Fibroblast of peridontal ligament (primary cell): ENCODE data around the gene NELFE.

Experiments
- DNase-seq: peaks from one replicate; pipeline ENCODE4 v3.0.0-alpha.2; 2010; ENCODE audit errors: extremely low read depth

The NELFE gene

DNA sequence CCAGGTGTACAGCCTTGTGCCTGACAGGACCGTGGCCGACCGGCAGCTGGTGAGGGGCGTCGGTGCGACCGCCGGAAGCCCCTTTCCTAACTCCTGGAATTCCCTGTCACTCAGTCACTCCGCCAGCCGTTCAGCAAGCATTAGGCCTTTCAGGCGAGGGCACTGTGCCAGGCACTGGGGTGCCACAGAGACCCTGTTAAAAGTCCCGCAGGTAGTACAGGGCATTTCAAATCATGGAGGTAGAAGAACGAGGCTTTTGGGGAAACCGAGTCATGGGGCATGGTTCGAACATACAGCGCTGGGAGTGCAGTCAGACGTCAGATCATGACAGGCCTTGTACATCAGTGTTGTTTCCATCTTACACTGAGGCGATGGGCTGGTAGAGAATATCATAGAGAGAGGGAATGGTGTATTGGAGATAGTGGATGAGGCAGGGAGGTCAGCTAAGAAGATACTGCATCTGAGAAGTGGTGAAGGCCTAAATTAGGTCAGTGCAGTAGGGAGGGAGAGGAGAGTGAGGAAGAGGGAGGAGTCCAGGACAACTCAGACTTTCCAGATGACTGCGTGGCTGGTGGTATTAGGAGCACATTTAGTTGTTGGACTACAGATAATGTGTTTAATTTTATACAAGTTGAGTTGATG lies 14.1 kb upstream of the NELFE start:
- DNase-seq: peak; percentile 60

DNA sequence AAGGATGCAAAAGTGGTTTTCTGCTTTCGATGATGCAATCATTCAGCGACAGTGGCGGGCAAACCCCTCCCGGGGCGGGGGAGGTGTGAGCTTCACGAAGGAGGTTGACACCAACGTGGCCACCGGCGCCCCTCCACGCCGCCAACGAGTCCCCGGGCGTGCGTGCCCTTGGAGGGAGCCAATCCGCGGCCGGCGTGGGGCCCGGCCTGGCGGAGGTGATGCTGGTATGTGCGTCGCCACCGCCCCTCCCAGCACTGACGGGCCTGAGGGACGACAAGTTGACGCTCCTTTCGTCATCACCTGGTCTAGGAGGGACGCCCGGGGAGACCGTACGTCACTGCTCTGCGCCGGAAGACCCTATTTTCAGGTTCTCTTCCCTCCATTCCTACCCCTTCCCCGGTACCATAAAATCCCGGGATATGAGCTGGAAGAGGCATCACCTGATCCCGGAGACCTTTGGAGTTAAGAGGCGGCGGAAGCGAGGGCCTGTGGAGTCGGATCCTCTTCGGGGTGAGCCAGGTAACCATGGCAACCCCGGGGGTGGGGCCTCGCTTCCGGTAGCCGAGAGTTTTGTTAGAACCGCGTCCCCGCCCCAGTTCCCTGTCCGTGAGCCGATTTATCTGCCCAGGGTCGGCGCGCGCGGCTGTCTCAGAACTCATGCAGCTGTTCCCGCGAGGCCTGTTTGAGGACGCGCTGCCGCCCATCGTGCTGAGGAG lies 13.4 kb upstream of the NELFE start, which contains the start of gene DXO:
TSS of gene DXO (minus strand) at position 146 of the 716 bp plus-strand sequence. CDS start 463 bp downstream, outside the sequence.
- DNase-seq: peak; percentile 98

DNA sequence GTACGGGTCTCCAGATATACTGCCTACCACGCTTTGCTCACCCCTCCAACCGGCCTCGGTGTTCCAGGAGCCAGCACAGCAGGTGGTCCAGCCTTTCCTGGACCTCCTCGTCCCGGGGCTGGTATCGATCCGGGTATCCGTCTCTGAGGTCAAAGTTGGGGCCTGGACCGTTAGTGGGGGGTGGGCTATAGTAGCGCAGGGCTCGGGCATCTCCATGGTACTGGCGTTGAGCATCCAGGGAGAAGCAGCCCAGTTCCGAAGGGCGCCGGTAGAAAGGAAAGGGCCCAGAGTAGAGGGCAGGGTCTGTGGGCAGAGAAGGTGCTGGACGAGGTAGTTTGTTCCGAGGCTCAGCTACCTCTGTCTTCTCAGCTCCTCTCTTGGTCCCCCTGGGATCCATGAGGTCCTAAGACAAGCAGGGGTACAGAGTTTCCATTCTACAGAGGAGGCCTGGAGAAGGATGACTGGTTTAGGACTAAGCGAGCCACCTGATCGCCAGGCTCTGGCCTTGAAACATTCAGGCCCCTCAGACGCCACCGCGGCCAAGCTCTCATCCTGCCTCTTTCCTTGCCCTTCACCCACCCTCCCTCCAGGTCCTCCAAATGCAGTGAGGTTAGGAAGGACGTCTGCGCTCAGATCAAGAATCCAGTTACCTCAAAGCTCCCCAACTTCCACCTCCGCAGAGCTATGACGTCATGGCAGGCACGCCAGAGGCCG lies 12.7 kb upstream of the NELFE start:
- DNase-seq: no peak

DNA sequence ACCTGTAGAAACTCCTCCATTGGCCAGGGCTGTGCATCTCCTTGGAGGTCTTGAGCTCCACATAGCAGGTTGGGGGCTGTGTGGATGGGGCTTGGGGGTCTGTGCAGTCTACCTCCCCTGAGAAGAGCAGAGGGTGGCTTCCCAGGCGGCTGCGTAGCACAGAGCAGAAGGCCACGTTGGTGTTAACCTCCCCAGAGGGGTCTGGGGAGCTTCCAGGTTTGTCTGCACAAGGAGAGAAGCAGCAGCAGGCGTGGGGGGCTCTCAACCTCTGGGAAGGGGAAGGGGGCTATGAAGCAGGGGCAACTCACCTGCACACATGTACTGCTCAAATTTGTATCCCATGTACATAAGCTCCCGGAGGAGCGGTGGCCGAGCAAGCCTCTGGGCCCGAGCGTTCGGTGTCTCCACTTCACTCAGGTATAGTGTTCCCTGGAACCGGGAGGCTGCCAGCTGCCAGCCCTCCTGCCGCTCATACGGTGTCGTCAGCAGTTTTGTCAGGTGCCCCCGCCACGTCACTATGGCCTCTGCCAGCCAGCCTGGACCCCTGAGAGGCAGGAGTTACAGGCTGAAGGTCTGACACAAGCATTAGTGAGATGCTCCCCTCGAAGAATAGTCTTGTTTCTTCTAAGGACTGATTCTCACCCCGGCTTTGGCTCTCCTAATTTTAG lies 12.0 kb upstream of the NELFE start:
- DNase-seq: peak; percentile 17

DNA sequence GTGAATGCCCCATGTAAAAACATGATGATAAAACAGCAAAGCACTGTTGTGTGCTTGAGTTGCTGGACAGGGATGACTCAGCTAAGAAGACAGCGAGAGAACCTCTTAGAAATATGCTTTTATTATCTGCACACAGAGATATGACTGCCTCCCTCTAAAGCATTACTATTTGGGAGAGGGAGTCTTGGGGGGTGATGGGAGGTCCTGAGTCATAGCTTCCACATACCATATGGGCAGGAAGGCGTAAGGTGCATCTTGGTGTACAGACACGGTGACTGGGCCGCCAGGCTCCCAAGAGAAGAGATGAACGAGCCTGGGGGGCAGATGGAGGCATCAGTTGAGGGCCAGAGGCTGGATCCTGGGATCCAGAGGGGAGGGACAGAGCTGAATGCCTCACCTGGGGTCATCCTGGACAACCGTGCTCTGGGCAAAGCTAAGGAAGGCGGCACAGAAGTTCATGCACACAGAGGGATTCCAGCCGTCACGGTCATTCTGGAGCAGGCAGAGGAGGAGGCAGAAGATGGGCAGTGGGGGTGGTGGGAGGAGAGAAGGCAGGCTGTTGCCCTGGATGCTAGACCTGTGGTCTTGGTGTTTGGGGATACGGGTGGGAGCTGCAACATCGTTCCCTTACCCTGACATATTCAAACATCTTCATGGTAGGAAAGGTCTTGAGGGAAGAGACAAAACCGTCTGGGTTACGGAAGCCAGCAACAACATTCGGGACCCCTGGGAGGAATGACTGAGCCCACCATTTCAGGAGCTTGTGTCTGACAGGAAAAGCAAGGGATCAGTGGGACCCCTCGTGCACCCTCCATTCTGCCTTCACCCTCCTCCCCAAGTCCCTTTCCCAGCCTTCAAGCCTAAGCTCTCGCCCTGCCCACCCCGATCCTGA lies 11.2 kb upstream of the NELFE start:
- peak; percentile 9 for DNase-seq

DNA sequence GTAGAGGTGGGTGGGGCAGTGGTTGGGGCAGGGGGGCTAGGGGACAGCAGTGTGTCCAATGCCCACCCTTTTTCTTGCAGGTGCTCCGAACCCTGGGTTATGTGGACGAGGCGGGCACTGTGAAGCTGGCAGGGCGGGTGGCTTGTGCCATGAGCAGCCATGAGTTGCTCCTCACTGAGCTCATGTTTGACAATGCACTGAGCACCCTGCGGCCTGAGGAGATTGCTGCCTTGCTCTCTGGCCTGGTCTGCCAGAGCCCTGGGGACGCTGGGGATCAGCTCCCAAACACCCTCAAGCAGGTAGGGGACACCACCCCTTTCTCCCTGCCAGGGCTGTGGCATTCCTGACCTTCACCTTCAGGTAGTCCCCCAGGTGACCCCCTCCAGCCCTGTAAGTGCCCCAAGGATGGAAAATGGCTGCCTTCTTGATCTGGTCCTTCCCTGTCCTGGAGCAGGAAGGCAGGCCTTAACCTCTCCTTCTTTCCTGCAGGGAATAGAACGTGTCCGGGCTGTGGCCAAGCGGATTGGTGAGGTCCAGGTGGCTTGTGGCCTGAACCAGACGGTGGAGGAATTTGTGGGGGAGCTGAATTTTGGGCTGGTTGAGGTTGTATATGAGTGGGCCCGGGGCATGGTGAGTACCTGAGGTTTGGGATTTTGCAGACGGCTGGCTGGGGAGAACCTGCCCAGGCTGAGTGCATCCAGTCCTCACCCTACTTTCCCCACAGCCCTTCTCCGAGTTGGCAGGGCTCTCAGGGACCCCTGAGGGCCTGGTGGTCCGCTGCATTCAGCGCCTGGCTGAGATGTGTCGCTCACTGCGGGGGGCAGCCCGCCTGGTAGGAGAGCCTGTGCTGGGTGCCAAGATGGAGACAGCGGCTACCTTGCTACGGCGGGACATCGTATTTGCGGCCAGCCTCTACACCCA lies 10.3 kb upstream of the NELFE start:
- no peak for DNase-seq

DNA sequence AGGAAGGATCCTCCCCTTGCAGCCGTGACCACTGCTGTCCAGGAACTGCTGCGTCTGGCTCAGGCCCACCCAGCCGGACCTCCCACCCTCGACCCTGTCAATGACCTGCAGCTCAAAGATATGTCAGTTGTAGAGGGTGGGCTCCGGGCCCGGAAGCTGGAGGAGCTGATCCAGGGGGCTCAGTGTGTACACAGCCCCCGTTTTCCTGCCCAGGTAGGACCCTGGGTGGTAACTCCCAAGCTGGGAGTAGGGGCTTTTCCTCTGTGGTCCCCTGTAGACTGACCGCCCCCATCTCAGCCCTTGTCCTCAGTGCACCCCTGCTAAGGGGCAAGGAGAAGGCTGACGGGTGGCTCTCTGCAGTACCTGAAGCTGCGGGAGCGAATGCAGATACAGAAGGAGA lies 9.6 kb upstream of the NELFE start:
- DNase-seq: no peak

DNA sequence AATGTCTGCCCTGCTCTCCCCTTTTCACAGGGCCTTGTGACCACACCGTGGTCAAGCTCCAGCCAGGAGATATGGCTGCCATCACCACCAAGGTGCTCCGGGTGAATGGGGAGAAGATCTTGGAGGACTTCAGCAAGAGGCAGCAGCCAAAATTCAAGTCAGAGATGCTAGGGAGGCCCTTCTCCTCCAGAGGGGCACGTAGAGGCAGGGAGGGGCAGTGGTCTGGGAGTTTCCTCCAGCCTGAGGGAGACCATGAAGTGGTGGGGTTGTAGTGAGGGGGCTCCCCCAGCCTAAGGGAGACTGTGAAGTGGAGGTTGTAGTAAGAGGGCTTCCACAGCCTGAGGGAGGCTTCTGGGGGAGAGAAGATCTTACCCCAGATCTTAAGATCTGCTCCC lies 9.2 kb upstream of the NELFE start:
- DNase-seq: no peak

DNA sequence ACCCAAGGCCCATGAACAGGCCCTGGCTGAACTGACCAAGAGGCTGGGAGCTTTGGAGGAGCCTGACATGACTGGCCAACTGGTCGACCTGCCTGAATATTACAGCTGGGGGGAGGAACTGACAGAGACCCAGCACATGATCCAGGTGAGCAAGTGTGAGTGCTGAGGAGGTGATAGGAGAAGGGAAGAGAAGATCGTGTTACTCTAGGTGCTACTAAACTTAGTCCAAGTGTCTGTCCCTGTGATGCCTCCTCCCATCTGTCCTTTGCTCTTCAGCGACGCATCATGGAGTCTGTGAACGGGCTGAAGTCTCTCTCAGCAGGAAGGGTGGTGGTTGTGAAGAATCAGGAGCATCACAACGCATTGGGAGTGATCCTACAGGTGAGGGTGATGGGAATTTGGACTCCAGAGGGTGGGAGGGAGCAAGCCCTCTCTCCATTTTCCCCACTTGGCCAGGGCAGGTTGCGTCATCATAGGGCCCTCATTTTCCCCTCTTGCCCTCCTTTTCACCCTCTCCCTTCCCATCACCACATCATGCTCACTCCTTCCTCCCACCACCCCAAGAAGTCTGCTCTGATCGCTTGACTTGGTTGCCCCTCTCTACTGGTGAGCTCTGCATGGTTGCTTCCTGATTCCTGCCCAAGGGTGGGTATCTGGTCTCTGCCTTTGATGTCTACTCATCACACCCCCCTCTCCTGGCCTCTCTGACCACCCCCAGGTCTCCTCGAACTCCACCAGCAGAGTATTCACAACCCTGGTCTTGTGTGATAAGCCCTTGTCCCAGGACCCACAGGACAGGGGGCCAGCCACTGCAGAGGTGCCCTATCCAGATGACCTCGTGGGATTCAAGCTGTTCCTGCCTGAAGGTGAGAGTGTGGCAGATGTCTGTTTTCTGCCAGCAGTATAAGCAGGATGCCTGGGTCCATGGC lies 8.5 kb upstream of the NELFE start:
- no peak for DNase-seq

DNA sequence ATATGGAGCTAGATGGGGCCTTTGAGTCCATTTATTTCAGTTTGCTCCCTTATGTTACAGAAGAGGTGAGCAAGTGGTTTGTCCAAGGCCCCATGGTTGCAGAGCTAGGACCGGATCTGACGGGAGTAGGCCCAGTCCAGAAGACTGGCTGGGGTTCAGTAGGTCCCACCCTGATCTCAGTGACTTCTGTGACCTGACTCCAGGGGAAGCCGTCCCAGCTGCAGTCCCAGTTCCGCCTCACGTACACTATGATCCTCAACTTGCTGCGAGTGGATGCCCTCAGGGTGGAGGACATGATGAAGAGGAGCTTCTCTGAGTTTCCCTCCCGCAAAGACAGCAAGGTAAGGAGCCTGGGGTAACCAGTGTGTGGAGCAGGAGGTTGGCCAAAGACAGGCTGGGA lies 7.7 kb upstream of the NELFE start:
- no peak for DNase-seq

DNA sequence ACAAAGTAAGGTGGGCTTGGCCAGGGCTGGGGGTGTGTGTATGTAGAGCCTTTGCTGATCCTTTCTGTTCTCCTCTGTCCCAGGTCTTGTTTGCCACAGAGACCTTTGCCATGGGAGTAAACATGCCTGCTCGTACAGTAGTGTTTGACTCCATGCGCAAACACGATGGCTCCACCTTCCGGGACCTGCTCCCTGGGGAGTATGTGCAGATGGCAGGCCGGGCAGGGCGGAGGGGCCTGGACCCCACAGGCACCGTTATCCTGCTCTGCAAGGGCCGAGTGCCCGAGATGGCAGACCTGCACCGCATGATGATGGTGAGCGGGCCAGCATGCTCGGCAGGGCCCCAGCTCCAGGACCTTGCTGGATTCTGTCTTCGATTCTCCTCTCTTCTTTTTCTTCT lies 6.9 kb upstream of the NELFE start:
- no peak for DNase-seq

DNA sequence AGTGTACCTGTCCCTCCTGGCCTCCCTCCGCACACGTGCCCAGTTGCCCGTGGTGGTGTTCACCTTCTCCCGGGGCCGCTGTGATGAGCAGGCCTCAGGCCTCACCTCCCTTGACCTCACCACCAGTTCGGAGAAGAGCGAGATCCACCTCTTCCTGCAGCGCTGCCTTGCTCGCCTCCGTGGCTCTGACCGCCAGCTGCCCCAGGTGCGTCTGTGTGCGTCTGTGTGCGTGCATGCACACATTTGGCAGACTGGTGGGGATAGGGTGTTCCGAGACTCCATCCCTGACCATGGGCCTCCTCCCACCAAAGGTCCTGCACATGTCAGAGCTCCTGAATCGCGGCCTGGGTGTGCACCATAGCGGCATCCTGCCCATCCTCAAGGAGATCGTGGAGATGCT lies 5.2 kb upstream of the NELFE start:
- DNase-seq: no peak

DNA sequence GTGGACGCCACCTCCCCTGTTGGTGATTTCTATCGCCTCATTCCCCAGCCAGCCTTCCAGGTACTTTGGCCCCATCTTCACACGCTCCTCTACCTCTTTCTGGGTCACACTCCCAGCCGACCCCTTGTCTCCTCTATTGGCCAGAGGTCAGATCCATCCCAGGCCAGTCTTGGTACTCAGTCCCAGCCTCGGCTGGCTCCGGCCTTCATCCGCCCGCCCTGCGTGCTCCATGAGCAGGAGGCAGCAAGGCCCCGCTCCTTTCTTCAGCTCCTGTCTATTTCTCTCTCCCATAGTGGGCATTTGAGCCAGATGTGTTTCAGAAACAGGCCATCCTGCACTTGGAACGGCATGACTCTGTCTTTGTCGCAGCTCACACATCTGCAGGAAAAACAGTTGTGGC lies 2.8 kb upstream of the NELFE start:
- no peak for DNase-seq

DNA sequence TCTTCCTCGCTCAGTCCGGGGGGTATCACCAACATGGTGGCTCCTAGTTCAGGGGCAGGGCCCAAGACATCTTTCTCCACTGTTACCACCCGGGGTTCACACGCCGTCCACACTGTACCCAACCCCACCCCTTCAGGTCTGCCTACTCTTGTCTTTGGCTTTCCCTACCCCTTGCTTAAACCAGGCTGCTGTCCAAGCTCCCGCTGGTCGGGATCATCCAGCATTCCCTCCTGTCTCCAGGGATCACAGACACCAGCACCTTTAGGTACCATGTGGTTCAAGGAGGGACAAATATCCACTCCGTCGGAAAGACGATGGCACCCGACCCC lies 395 bp downstream of the NELFE start:
- DNase-seq: no peak

DNA sequence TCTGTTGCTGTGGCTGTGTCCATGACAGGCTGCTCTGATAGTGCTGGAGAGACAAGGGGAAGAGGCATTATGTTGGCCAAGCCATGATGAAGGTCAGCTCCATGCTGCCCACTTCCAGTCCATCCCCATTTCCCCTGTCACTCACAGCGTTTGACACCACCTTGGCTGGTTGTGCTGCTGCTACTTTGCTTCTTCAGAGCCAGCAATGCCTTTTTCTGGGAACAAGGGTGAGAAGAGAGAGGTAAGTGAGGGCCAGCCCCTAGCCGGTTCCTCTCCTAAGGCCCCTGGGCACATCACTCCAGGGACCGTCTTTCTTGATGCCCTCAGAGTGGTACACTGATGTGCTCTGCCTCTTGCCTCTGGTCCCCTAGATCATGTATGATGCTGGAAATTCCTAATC lies 2.0 kb downstream of the NELFE start:
- DNase-seq: no peak

DNA sequence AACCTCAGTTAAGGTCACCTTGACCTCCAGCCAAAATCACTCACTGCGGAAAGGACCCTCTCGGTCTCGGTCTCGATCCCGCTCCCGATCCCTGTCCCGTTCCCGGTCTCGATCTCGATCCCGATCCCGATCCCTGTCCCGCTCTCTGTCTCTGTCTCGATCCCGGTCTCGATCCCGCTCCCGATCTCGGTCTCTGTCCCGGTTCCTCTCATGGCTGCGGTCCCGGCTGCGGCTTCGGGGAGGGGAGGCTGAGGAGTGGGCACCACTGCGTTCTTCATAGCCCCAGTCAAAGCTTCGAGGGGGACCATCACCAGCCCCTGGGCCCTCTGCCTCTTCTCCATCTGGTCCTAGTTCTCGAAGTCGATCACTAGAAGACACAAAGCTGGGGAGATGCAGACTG lies 4.3 kb downstream of the NELFE start:
- DNase-seq: no peak

DNA sequence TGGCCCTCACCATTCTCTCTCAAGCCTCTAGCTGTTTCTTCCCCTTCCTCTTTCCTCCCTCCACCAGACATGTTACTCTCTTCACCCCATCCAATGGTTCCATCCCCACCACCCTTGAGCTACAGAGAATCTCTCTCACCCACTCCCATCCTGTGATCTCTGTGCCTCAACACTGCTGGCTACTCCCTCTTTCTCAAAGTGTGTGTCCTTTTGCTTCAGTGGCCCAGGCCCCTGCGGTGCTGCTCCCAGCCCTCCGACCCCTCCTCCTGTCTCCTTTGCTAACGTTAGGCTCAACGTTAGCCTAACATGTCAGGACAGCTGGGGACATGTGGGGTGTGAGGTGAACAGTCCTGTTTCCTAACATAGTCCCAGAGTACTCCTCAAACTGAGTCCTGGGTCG lies 5.9 kb downstream of the NELFE start:
- no peak for DNase-seq

DNA sequence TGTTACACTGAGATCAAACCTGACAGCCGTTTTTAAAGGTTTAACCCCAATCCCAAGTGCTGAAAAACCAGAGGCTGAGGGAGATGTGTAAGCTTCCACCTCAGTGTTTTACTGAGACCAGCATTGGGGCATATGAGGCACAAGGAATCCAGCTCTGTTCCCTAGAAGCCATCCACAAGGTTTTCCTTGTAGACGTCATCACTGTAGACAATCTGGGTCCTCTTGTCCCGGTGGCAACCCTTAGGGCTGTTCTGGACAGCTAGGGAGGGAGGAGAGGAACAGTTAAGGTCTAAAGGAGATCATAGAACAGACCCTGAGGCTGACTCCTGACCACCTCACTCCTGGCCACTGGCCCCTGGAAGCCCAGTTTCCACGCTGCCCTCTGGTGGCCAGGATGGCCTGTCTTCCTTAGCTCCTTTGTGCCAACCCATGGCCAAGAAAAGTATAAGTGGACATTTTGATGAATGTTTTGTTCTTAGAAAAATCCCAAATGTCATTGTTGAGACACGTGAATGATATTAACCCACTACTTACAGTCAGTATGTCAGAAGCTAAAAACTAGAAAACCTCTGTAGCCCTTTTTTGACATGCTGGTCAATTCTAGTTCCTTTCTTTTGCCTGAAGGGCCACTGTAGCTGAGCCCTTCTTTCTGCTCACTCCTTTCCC lies 6.5 kb downstream of the NELFE start:
- peak; percentile 74 for DNase-seq
